H9 (cell line): ENCODE data around the gene NKAIN4. TPM values are rescaled to one million over a fixed set of nuclear protein-coding genes. Genes with fewer than 3 reads are reported as not detected.

Source experiments
- DNase-seq: peaks from one replicate; pipeline ENCODE4 v3.0.0-alpha.2; 2017
- H2AFZ ChIP-seq: one replicate; pipeline ENCODE4 v1.6.1; 2013; ENCODE audit warnings: mild to moderate bottlenecking, low read length, control low read depth, moderate library complexity
- H2AK5ac ChIP-seq: 2 replicates; pipeline ENCODE4 v1.6.1; 2013; ENCODE audit warnings: low read length, control low read depth, mixed read lengths; ENCODE audit not compliant: insufficient read length
- H2BK120ac ChIP-seq: one replicate; pipeline ENCODE4 v1.6.1; 2013; ENCODE audit warnings: low read depth, mild to moderate bottlenecking, low read length, control low read depth, inconsistent platforms; ENCODE audit not compliant: poor library complexity, severe bottlenecking
- H2BK12ac ChIP-seq: 2 replicates; pipeline ENCODE4 v1.6.1; 2013; ENCODE audit warnings: low read length, control low read depth, mixed read lengths, low read depth; ENCODE audit not compliant: insufficient read length
- H2BK15ac ChIP-seq: 2 replicates; pipeline ENCODE4 v1.6.1; 2013; ENCODE audit warnings: low read depth, low read length, control low read depth
- H2BK20ac ChIP-seq: one replicate; pipeline ENCODE4 v1.6.1; 2013; ENCODE audit warnings: low read depth, mild to moderate bottlenecking, low read length, control low read depth, inconsistent platforms; ENCODE audit not compliant: poor library complexity, severe bottlenecking
- H2BK5ac ChIP-seq: 2 replicates; pipeline ENCODE4 v1.6.1; 2013; ENCODE audit warnings: low read length, control low read depth, mixed read lengths; ENCODE audit not compliant: insufficient read length
- H3K14ac ChIP-seq: 2 replicates; pipeline ENCODE4 v1.6.1; 2013; ENCODE audit warnings: low read length, control low read depth; ENCODE audit not compliant: insufficient read depth
- H3K18ac ChIP-seq: 2 replicates; pipeline ENCODE4 v1.6.1; 2013; ENCODE audit warnings: low read depth, mild to moderate bottlenecking, mixed read lengths, low read length, control low read depth; ENCODE audit not compliant: insufficient read length
- H3K23ac ChIP-seq: 2 replicates; pipeline ENCODE4 v1.6.1; 2013; ENCODE audit warnings: low read length, control low read depth, mixed read lengths, low read depth; ENCODE audit not compliant: insufficient read length
- H3K23me2 ChIP-seq: 2 replicates; pipeline ENCODE4 v1.6.1; 2013; ENCODE audit warnings: low read depth, mild to moderate bottlenecking, mixed read lengths, low read length, control low read depth; ENCODE audit not compliant: insufficient read length, poor library complexity, severe bottlenecking
- H3K27ac ChIP-seq: 2 replicates; pipeline ENCODE4 v1.5.1; 2013; ENCODE audit warnings: low read length, control low read depth, mixed read lengths, low read depth; ENCODE audit not compliant: insufficient read length
- H3K27me3 ChIP-seq: 2 replicates; pipeline ENCODE4 v1.6.1; 2013; ENCODE audit warnings: low read length, control low read depth, inconsistent platforms; ENCODE audit not compliant: insufficient read depth
- H3K4ac ChIP-seq: 2 replicates; pipeline ENCODE4 v1.6.1; 2013; ENCODE audit warnings: low read depth, mild to moderate bottlenecking, control low read depth, inconsistent platforms, low read length, moderate library complexity
- H3K4me1 ChIP-seq: 2 replicates; pipeline ENCODE4 v1.6.1; 2013; ENCODE audit warnings: low read length, control low read depth, inconsistent platforms; ENCODE audit not compliant: insufficient read depth
- H3K4me2 ChIP-seq: 2 replicates; pipeline ENCODE4 v1.6.1; 2013; ENCODE audit warnings: low read length, control low read depth, mixed read lengths; ENCODE audit not compliant: insufficient read length, insufficient read depth
- H3K56ac ChIP-seq: 2 replicates; pipeline ENCODE4 v1.6.1; 2013; ENCODE audit warnings: low read depth, mild to moderate bottlenecking, mixed read lengths, low read length, control low read depth; ENCODE audit not compliant: insufficient read length
- H3K79me1 ChIP-seq: 2 replicates; pipeline ENCODE4 v1.6.1; 2013; ENCODE audit warnings: low read depth, mild to moderate bottlenecking, moderate library complexity, low read length, control low read depth, inconsistent platforms; ENCODE audit not compliant: insufficient read depth, poor library complexity, severe bottlenecking
- H3K79me2 ChIP-seq: 2 replicates; pipeline ENCODE4 v1.6.1; 2013; ENCODE audit warnings: low read length, control low read depth, inconsistent platforms; ENCODE audit not compliant: insufficient read depth
- H3K9ac ChIP-seq: 2 replicates; pipeline ENCODE4 v1.6.1; 2013; ENCODE audit warnings: low read length, control low read depth, mixed read lengths; ENCODE audit not compliant: insufficient read length; ENCODE audit errors: extremely low read depth
- H3K9me3 ChIP-seq: one replicate; pipeline ENCODE4 v1.6.1; 2013; ENCODE audit warnings: low read depth, low read length, inconsistent platforms; ENCODE audit not compliant: control insufficient read depth
- H3T11ph ChIP-seq: one replicate; pipeline ENCODE4 v1.6.1; 2013; ENCODE audit warnings: mild to moderate bottlenecking, low read length, control low read depth, inconsistent platforms
- H4K20me1 ChIP-seq: one replicate; pipeline ENCODE4 v1.6.1; 2013; ENCODE audit not compliant: control insufficient read depth, insufficient read length, insufficient read depth
- H4K5ac ChIP-seq: 2 replicates; pipeline ENCODE4 v1.6.1; 2013; ENCODE audit warnings: low read depth, mild to moderate bottlenecking, mixed read lengths, low read length, control low read depth; ENCODE audit not compliant: insufficient read length
- H4K8ac ChIP-seq: replicated peaks from 2 replicates; pipeline ENCODE4 v1.6.1; 2013; ENCODE audit warnings: low read length, control low read depth, mixed read lengths, low read depth; ENCODE audit not compliant: insufficient read length
- H4K91ac ChIP-seq: 2 replicates; pipeline ENCODE4 v1.6.1; 2013; ENCODE audit warnings: low read depth, mild to moderate bottlenecking, moderate library complexity, mixed read lengths, low read length, control low read depth; ENCODE audit not compliant: insufficient read length
- H3K27ac Mint-ChIP-seq, 3 experiments: 2 replicates in 2 of 3; 3 replicates in 1 of 3; pipeline ENCODE4 v1.8.0; 2020 to 2021; ENCODE audit warnings: mixed read lengths in 3 of 3, mild to moderate bottlenecking in 1 of 3, moderate library complexity in 1 of 3
- H3K27me3 Mint-ChIP-seq: 2 replicates; pipeline ENCODE4 v1.8.0; 2021; ENCODE audit warnings: low read depth, mild to moderate bottlenecking, moderate library complexity, mixed read lengths
- H3K36me3 Mint-ChIP-seq, 3 experiments: 2 replicates in 2 of 3; 3 replicates in 1 of 3; pipeline ENCODE4 v1.8.0; 2020 to 2021; ENCODE audit warnings: low read depth in 3 of 3, mixed read lengths in 3 of 3; ENCODE audit not compliant: insufficient read depth in 1 of 3
- H3K4me1 Mint-ChIP-seq, 2 experiments: 2 replicates each; pipeline ENCODE4 v1.8.0; 2020; ENCODE audit warnings: mixed read lengths in 2 of 2
- H3K4me3 Mint-ChIP-seq, 2 experiments: 2 replicates in 1 of 2; 3 replicates in 1 of 2; pipeline ENCODE4 v1.8.0; 2020 to 2021; ENCODE audit warnings: mild to moderate bottlenecking in 2 of 2, mixed read lengths in 2 of 2, moderate library complexity in 1 of 2
- H3K9me3 Mint-ChIP-seq, 2 experiments: 2 replicates in 1 of 2; 3 replicates in 1 of 2; pipeline ENCODE4 v1.8.0; 2020; ENCODE audit warnings: mild to moderate bottlenecking in 2 of 2, mixed read lengths in 2 of 2, moderate library complexity in 1 of 2
- WGBS: extraction: QIAGEN DNeasy Blood & Tissue Kit; methylation state at CpG from one replicate; pipeline ENCODE4 v1.1.7; 2013; ENCODE audit warnings: missing lambda C conversion rate, low lambda C conversion rate, mixed read lengths; ENCODE audit not compliant: insufficient read length; ENCODE audit errors: extremely low coverage; 5-methylcytosine and 5-hydroxymethylcytosine counted together
- total RNA-seq: library from RNA; stranded (reverse); gene quantifications from 2 replicates; pipeline ENCODE4 v1.2.1, GENCODE V29; 2021
- TF ChIP-seq, protein P1 (sequence below): fragments of 200-600 bp; sonication (generic); conservative IDR thresholded peaks from 3 replicates; pipeline ENCODE4 v1.8.0; 2021; ENCODE audit warnings: antibody characterized with exemption, mild to moderate bottlenecking

Gene NKAIN4
- total RNA-seq, 1 experiment from 2014 or later = 20.9 TPM

DNA sequence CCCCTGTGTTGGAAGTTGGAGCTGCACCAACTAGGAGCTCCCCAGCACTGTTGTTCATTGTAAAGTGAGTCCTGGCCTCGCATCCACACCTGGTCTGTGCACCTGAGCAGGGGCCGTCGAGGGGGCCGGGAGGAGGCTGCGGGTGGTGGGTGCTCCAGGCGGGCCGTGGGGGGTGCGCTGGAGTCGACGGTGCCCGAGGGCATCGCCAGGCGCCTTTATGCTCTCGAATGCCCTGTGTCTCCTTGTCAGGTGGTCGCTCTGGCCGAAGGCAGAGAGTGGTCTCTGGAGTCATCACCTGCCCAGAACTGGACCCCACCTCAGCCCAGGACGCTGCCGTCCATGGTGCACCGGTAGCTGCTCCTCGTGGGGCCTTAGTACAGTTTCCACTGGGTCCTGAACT, 22.7 kb upstream of the NKAIN4 start:
- no peak for DNase-seq
- no peak overlapping the region for H3K27ac ChIP-seq
- no peak overlapping the region for H3K9ac ChIP-seq
- no peak overlapping the region for H3K4me3 Mint-ChIP-seq
- peaks cover 27% of the 10 kb centered on the region; the same call in 1 of the 2 replicates for H3K79me2 ChIP-seq
- no peak overlapping the region for H3K18ac ChIP-seq
- H3K9me3 Mint-ChIP-seq = no peaks in the 10 kb centered on the region
- H4K20me1 ChIP-seq = no peaks in the 10 kb centered on the region
- H4K91ac ChIP-seq = no peak overlapping the region
- no peak overlapping the region for H4K8ac ChIP-seq
- no peak overlapping the region for H3K27ac Mint-ChIP-seq
- no peak overlapping the region for H2BK5ac ChIP-seq
- H3K9me3 ChIP-seq = no peaks in the 10 kb centered on the region
- no peak overlapping the region for H4K5ac ChIP-seq
- H3K23ac ChIP-seq = no peak overlapping the region
- H3K4me1 Mint-ChIP-seq = peaks cover 7% of the 10 kb centered on the region in 2 experiments; a peak in 3 of 4 replicates
- no peak overlapping the region for H3T11ph ChIP-seq
- no peak overlapping the region for H2BK20ac ChIP-seq
- no peak overlapping the region for H3K14ac ChIP-seq
- H3K27me3 ChIP-seq = no peaks in the 10 kb centered on the region
- no peak overlapping the region for H3K56ac ChIP-seq
- no peak overlapping the region for H2BK15ac ChIP-seq
- H2AK5ac ChIP-seq = no peak overlapping the region
- peaks cover 14% of the 10 kb centered on the region for H3K79me1 ChIP-seq
- H3K27me3 Mint-ChIP-seq = no peaks in the 10 kb centered on the region
- H3K36me3 Mint-ChIP-seq = peaks cover 16 to 51% (median 44%) of the 10 kb centered on the region in 3 experiments
- H2BK12ac ChIP-seq = no peak overlapping the region
- H3K4me2 ChIP-seq = no peak overlapping the region
- H2BK120ac ChIP-seq = no peak overlapping the region
- TF ChIP-seq, protein P1, sequence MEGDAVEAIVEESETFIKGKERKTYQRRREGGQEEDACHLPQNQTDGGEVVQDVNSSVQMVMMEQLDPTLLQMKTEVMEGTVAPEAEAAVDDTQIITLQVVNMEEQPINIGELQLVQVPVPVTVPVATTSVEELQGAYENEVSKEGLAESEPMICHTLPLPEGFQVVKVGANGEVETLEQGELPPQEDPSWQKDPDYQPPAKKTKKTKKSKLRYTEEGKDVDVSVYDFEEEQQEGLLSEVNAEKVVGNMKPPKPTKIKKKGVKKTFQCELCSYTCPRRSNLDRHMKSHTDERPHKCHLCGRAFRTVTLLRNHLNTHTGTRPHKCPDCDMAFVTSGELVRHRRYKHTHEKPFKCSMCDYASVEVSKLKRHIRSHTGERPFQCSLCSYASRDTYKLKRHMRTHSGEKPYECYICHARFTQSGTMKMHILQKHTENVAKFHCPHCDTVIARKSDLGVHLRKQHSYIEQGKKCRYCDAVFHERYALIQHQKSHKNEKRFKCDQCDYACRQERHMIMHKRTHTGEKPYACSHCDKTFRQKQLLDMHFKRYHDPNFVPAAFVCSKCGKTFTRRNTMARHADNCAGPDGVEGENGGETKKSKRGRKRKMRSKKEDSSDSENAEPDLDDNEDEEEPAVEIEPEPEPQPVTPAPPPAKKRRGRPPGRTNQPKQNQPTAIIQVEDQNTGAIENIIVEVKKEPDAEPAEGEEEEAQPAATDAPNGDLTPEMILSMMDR = no peak
- no CpG with 5 or more reads among the region's 20 CpGs for WGBS
- no peak overlapping the region for H3K4ac ChIP-seq
- 0 out of 2 replicates have a peak, but pooled peaks cover 2% of the 10 kb centered on the region for H3K4me1 ChIP-seq
- H2AFZ ChIP-seq = no peak overlapping the region
- H3K23me2 ChIP-seq = no peaks in the 10 kb centered on the region
